ENCODE data around the gene RIN3.

The RIN3 gene

GRCh38 chr14:92701826-92702225 is 188.2 kb downstream of the RIN3 start:
- no peak for TF ChIP-seq Cebpa-rat (IDR thresholded peaks at IDR 0.05)
- no peaks in the 10 kb centered on the region for H3K27me3 ChIP-seq
- peak overlapping the region; percentile 69 to 92 (median 84) for H3K4me2 ChIP-seq
- H3K27ac ChIP-seq, result peak overlapping the region in 7 of 11 experiments; percentile 24 to 82 (median 63); a peak in 9 of 22 replicates
- H3K4me3 ChIP-seq, result 0 out of 20 replicates have a peak overlapping the region, but pooled peaks of 1 of the 10 experiments have one; percentile 32
- peaks cover 0 to 60% (median 0%) of the 10 kb centered on the region in 11 experiments; a peak in 6 of 22 replicates for H4K20me1 ChIP-seq
- peak overlapping the region in 2 of 11 experiments; percentile 30 to 66; a peak in 3 of 22 replicates for H3K9ac ChIP-seq
- no peaks in the 10 kb centered on the region for H3K9me3 ChIP-seq (replicated peaks in 1 of 11)
- H3K36me3 ChIP-seq, result peaks cover 0 to 41% (median 11%) of the 10 kb centered on the region in 11 experiments; a peak in 13 of 22 replicates
- peaks cover 59 to 95% (median 82%) of the 10 kb centered on the region in 10 experiments for H3K4me1 ChIP-seq

- Histone ChIP-seq H3K27ac (peak overlapping the region in 8 of 11 experiments; percentile 24 to 82 (median 56); a peak in 16 of 22 replicates), H3K4me2 (peak overlapping the region; percentile 69 to 92 (median 84)), H3K27me3 (no peaks in the 10 kb centered on the region), H3K9ac (peak overlapping the region in 6 of 11 experiments; percentile 22 to 66 (median 38); a peak in 8 of 22 replicates), H3K9me3 (replicated peaks in 1 of 11) (no peaks in the 10 kb centered on the region), H3K4me3 (peak overlapping the region in 2 of 10 experiments; percentile 1 to 32; a peak in 2 of 20 replicates), H3K4me1 (peaks cover 59 to 89% (median 76%) of the 10 kb centered on the region in 10 experiments), H4K20me1 (peaks cover 0 to 67% (median 0%) of the 10 kb centered on the region in 11 experiments; a peak in 6 of 22 replicates), H3K36me3 (peaks cover 0 to 47% (median 16%) of the 10 kb centered on the region in 11 experiments; a peak in 13 of 22 replicates)
- no peak for TF ChIP-seq Cebpa-rat (IDR thresholded peaks at IDR 0.05)
Observed at GRCh38 chr14:92702441-92702918, 188.9 kb downstream of the RIN3 start.

- Histone ChIP-seq H3K27me3 (no peaks in the 10 kb centered on the region), H3K9ac (peak overlapping the region in 9 of 11 experiments; percentile 16 to 69 (median 51); a peak in 9 of 22 replicates), H4K20me1 (peaks cover 0 to 77% (median 0%) of the 10 kb centered on the region in 11 experiments; a peak in 6 of 22 replicates), H3K9me3 (replicated peaks in 1 of 11) (no peaks in the 10 kb centered on the region), H3K4me2 (peak overlapping the region; percentile 69 to 92 (median 84)), H3K36me3 (peaks cover 0 to 58% (median 16%) of the 10 kb centered on the region in 11 experiments; a peak in 13 of 22 replicates), H3K4me3 (peak overlapping the region in 2 of 10 experiments; percentile 21 to 43; a peak in 1 of 20 replicates), H3K4me1 (peaks cover 51 to 79% (median 67%) of the 10 kb centered on the region in 10 experiments), H3K27ac (peak overlapping the region in 10 of 11 experiments; percentile 20 to 82 (median 73); a peak in 17 of 22 replicates)
- TF ChIP-seq Cebpa-rat (IDR thresholded peaks at IDR 0.05), result no peak
Observed at GRCh38 chr14:92703516-92703915, 189.9 kb downstream of the RIN3 start.

GRCh38 chr14:92704036-92704804 is 190.6 kb downstream of the RIN3 start:
- peaks cover 44 to 75% (median 60%) of the 10 kb centered on the region in 10 experiments for H3K4me1 ChIP-seq

GRCh38 chr14:92704821-92705220 is 191.2 kb downstream of the RIN3 start:
- Histone ChIP-seq H4K20me1 (peaks cover 0 to 90% (median 0%) of the 10 kb centered on the region in 11 experiments; a peak in 6 of 22 replicates), H3K9ac (peak overlapping the region in 6 of 11 experiments; percentile 1 to 68 (median 34); a peak in 8 of 22 replicates), H3K9me3 (replicated peaks in 1 of 11) (no peaks in the 10 kb centered on the region), H3K4me3 (no peak overlapping the region), H3K4me1 (peaks cover 43 to 76% (median 58%) of the 10 kb centered on the region in 10 experiments), H3K36me3 (peaks cover 2 to 71% (median 22%) of the 10 kb centered on the region in 11 experiments; a peak in 14 of 22 replicates), H3K4me2 (peak overlapping the region; percentile 69 to 92 (median 84)), H3K27me3 (no peaks in the 10 kb centered on the region), H3K27ac (peak overlapping the region in 9 of 11 experiments; percentile 36 to 82 (median 71); a peak in 17 of 22 replicates)
- TF ChIP-seq Cebpa-rat (IDR thresholded peaks at IDR 0.05), result no peak

More at GRCh38 chr14:92704036-92704804, 190.6 kb downstream of the RIN3 start:
- no peaks in the 10 kb centered on the region for H3K9me3 ChIP-seq (replicated peaks in 1 of 11)
- peak overlapping the region; percentile 69 to 92 (median 84) for H3K4me2 ChIP-seq
- no peaks in the 10 kb centered on the region for H3K27me3 ChIP-seq
- H4K20me1 ChIP-seq, result peaks cover 0 to 84% (median 0%) of the 10 kb centered on the region in 11 experiments; a peak in 6 of 22 replicates
- H3K9ac ChIP-seq, result peak overlapping the region; percentile 16 to 69 (median 51); a peak in 16 of 22 replicates
- peak overlapping the region; percentile 20 to 82 (median 71); a peak in 21 of 22 replicates for H3K27ac ChIP-seq
- no peak for TF ChIP-seq Cebpa-rat (IDR thresholded peaks at IDR 0.05)
- peaks cover 2 to 65% (median 17%) of the 10 kb centered on the region in 11 experiments; a peak in 13 of 22 replicates for H3K36me3 ChIP-seq
- H3K4me3 ChIP-seq, result peak overlapping the region in 3 of 10 experiments; percentile 21 to 43 (median 40); a peak in 5 of 20 replicates

- Histone ChIP-seq H3K9ac (peak overlapping the region in 2 of 11 experiments; percentile 14 to 44; a peak in 1 of 22 replicates), H3K36me3 (peaks cover 2 to 86% (median 26%) of the 10 kb centered on the region in 11 experiments; a peak in 16 of 22 replicates), H3K4me1 (peaks cover 38 to 84% (median 48%) of the 10 kb centered on the region in 10 experiments), H3K4me3 (no peak overlapping the region), H4K20me1 (peaks cover 0 to 100% (median 0%) of the 10 kb centered on the region in 11 experiments; a peak in 6 of 22 replicates), H3K27me3 (no peaks in the 10 kb centered on the region), H3K9me3 (replicated peaks in 1 of 11) (no peaks in the 10 kb centered on the region), H3K4me2 (peak overlapping the region in 4 of 11 experiments; percentile 76 to 88 (median 82); a peak in 6 of 22 replicates), H3K27ac (peak overlapping the region in 2 of 11 experiments; percentile 16 to 28; a peak in 2 of 22 replicates)
- no peak for TF ChIP-seq Cebpa-rat (IDR thresholded peaks at IDR 0.05)
Observed at GRCh38 chr14:92706386-92706785, 192.8 kb downstream of the RIN3 start.

- Histone ChIP-seq H3K4me2 (no peak overlapping the region), H3K27ac (no peak overlapping the region), H3K9ac (no peak overlapping the region), H3K9me3 (replicated peaks in 1 of 11) (no peaks in the 10 kb centered on the region), H3K27me3 (no peaks in the 10 kb centered on the region), H3K4me3 (no peak overlapping the region), H3K4me1 (peaks cover 7 to 59% (median 18%) of the 10 kb centered on the region in 10 experiments), H3K36me3 (peaks cover 2 to 100% (median 30%) of the 10 kb centered on the region in 11 experiments; a peak in 16 of 22 replicates), H4K20me1 (peaks cover 0 to 100% (median 0%) of the 10 kb centered on the region in 11 experiments; a peak in 6 of 22 replicates)
- TF ChIP-seq Cebpa-rat (IDR thresholded peaks at IDR 0.05), result no peak
Observed at GRCh38 chr14:92709340-92710000, 195.9 kb downstream of the RIN3 start.

GRCh38 chr14:92710001-92710341 is 196.4 kb downstream of the RIN3 start:
- Histone ChIP-seq H3K4me1 (peaks cover 4 to 56% (median 14%) of the 10 kb centered on the region in 10 experiments), H3K27me3 (no peaks in the 10 kb centered on the region), H3K36me3 (peaks cover 2 to 100% (median 30%) of the 10 kb centered on the region in 11 experiments; a peak in 16 of 22 replicates), H4K20me1 (peaks cover 0 to 100% (median 0%) of the 10 kb centered on the region in 11 experiments; a peak in 6 of 22 replicates), H3K9ac (no peak overlapping the region), H3K9me3 (replicated peaks in 1 of 11) (no peaks in the 10 kb centered on the region), H3K27ac (no peak overlapping the region), H3K4me2 (no peak overlapping the region), H3K4me3 (no peak overlapping the region)
- no peak for TF ChIP-seq Cebpa-rat (IDR thresholded peaks at IDR 0.05)

Measured in BLaER1 treated with 17β-estradiol and CSF1 and Interleukin-3, amounts not matched to agents 10 nM and 100 nM (cell line).